HG03095 (cell line): Measurements from ENCODE around the gene SIRT3.

Experiments
- ATAC-seq: cut with Tn5 transposase; IDR thresholded peaks from one replicate; pipeline ENCODE4 v1.9.1; 2021; ENCODE audit warnings: moderate library complexity; ENCODE audit not compliant: unreplicated experiment

Gene SIRT3

GRCh38 chr11:271319-271715 lies 35.2 kb upstream of the SIRT3 start:
- no peak for ATAC-seq

DNA sequence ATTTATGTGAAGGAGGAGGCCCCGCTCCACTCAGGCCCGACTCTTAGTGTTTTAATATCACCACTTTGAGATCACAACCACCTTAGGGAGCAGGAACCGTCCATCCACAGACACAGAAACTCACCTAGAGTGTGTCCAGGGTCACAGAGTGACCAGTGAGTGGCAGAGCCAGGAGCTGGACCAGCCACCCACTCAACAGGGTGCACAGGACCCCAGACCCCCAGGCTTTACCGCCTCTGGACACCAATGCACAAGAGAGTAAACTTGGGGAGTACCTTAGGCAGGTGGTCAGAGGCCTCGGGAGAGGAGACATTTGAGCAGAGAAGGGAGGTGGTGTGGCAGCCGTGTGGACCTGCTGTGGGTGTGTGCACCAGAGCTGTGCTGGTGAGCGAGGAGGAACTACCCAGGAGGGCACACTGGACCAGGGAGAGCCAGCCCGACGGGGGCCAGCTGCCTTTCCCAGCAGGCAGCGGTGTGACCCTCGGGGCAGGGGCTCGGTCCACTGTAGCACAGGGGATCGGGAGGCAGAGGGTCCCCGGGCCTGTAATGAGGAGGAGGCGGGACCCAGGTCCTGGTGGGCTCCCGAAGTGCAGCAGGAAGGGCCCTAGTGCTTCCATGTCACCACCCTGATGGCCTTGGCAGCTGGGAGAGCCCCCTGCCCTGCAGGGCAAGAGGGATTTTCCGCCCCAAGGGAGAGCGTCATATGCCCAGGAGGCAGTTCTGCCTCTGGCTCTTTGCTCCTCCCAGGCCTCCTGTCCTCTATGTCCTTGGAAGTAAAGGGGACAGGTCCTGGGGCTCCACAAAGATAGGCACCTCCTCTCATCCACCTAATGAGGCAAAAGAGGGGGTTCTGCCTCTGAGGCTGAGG lies 34.5 kb upstream of the SIRT3 start:
- ATAC-seq: no peak

DNA sequence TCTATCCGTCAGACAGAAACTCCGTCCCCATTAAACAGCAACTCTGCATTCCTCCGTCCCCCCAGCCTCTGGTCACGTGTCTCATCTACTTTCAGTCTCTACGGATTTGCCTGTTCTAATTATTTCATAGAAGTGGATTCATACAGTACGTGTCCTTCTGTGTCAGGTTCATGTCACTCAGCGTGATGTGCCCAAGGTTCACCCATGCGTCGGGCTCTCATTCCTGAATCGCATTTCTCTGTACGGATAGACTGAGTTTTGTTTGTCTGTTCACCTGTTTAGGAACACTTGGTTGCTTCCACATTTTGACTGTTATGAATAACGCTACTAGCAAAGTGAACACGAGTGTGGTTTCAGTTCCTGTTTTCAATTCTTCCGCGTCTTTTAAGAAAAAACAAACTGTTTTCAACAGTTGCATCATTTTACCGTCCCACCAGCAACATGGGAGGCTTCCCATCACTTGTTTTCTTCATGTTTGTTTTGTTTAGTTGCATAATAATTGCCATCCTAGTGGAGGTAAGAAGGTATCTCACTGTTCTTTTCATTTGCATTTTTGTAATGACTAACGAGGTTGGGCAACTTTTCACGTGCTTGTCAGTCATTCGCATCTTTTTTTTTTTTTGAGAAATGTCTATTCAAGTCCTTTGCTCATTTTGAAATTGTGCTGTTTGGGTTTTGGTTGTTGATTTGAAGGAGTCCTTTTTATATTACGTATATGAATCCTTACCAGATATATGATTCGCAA lies 33.2 kb upstream of the SIRT3 start:
- peak; percentile 67 for ATAC-seq

DNA sequence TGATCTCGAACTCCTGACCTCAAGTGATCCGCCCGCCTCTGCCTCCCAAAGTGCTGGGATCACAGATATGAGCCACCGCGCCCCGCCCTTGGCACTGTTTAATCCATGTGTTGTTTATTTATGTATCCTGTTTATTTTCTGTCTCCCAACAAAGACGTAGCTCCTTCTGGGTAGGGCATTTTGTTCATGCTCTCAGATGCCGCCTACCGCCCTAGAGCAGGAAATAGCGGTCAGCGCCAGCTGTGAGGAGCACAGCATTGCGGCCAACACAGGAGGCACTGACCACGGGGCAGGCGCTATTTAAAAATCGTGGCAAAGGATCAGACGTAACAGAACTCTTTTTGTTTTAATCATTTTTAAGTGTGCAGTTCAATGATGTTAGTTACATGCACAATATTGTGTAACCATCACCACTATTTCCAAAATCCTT lies 32.6 kb upstream of the SIRT3 start:
- ATAC-seq: peak; percentile 31

DNA sequence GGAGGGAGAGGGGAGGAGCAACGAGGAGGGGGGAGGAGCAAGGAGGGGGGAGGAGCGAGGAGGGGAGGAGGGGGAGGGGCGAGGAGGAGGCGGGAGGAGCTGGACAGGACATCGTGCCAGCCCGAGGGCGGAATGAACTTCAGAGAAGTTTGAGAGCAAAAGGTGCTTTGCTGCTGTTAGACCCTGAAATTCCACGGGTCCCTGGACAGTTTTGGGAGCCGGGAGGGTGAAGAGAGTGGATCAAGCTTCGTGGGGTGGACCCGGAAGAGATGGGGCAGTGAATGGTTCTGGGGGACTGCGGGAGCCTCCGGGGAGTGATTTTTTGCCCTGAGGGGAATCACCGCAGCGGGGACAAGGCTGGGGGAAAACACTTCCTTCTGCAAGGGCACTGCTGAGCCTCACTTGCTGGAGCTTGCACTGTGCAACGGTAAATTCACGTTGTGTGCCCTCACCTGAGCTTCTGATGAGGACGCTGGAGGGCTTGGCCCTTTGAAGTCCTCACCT lies 31.4 kb upstream of the SIRT3 start:
- no peak for ATAC-seq

DNA sequence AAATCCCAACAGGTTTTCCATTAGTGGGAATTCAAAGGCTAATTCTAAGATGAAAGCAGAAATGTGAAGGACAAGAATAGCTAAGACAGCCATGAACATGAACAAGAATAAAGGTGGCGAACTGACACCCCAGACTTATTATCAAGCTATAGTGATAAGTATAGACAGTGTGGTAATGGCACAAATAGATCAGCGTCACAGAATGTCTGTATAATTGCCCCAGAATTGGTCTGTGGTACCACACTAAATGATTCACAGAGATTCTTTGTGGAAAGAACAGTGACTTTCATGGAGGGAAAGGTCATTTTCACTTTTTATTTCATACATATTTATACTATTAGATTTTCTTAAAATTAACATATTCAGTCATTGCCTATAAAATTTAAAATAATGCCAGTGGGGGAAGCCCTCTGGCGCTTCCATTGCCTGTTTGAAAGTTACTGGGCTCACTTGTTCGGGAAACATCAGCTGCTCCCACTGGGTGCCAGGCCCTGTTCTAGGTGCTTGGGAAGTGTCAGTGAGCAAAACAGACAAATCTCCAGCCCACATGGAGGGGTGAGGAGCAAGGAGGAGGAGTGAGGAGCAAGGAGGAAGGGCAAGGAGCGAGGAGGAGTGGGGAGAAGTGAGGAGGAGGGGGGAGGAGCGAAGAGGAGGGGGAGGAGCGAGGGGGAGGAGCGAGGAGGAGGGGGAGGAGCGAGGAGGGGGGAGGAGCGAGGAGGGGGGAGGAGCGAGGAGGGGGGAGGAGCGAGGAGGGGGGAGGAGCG lies 30.7 kb upstream of the SIRT3 start:
- ATAC-seq: no peak

- no peak for ATAC-seq
Observed at GRCh38 chr11:261624-262023, 25.5 kb upstream of the SIRT3 start.

DNA sequence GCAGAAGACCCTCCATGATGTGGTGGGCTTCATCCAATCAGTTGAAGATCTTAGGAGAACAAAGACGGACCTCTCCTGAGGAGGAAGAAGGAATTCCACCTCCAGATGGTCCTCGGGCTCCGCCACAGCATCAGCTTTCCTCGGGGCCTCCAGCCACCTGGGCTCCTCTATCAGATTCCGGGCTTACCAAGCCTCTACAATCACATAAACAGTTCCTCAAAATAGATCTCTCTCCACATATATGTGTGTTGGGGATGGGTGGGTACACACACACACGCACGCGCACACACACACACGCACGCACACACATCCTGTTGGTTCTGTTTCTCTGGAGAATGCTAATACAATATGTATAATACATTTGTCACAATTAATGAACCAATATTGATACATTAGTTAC lies 23.3 kb upstream of the SIRT3 start:
- ATAC-seq: no peak

GRCh38 chr11:257766-258493 lies 21.8 kb upstream of the SIRT3 start:
- no peak for ATAC-seq

- ATAC-seq: no peak
Observed at GRCh38 chr11:256952-257737, 21.0 kb upstream of the SIRT3 start.

DNA sequence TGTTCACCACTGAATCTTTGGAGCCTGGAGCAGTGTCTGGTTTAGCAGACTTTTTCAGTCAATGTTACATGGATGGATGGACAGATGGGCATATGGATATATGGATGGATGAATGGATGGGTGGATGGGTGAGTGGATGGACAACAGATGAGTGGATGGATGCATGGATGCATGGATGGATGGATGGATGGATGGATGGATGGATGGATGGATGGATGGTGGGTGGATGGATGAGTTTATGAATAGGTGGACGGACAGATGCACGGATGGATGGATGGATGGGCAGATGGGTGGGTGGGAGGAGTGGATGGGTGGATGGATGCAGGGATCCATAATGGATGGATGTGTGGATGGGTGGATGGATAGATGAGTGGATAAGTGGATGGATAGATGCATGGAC lies 19.7 kb upstream of the SIRT3 start:
- no peak for ATAC-seq

DNA sequence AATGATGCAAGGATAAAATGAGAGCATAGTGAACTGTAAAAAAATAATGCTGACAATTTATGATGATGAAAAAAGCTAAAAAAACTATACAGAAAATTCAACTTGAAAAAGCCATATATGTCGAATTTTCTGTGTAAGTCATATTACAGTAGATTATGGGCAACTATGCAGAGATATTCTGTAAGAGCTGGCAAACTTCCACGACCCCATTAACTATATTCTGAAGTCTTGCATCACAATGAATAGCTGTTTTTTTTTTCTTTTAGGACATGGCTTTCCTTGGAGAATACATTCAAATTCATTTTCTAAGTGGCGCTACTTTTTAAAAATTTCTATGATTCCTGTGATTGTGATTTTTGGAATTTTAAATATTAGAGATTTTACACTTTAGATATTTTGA lies 19.0 kb upstream of the SIRT3 start:
- no peak for ATAC-seq

DNA sequence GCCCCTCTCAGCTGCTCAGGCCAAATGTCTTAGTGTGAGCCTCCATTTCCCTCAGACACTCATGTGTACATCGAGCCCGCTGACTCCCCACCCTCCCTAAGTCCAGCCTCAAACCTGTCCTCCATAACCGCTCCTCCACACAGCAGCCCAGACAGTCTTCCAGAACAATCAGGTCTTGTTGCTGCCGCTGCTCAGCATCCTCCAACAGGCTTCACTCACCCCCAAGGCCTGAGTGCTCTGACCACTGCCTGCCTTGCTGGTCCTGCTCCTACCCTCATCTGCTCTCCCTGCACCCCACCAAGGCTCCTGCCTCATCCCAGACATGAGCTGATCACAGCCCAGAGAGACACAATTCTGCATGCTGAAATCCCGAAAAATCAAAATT lies 17.7 kb upstream of the SIRT3 start:
- no peak for ATAC-seq

GRCh38 chr11:253160-253885 lies 17.2 kb upstream of the SIRT3 start:
- ATAC-seq: no peak

- no peak for ATAC-seq
Observed at GRCh38 chr11:252666-253065, 16.5 kb upstream of the SIRT3 start.

DNA sequence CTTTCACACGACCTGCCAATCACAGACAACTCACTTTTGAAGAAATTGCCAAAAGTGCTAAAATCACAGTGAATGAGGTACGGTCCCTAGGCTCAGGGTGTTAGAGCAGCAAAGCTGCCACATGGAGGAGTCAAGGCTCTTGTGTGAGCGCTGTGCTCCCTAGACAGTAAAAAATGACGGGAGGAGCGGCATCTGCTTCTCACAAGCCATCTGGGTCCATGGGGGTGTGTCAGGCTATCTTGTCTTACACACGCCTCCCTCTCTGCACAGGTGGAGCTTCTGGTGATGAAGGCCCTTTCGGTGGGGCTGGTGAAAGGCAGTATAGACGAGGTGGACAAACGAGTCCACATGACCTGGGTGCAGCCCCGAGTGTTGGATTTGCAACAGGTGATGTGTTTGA lies 15.4 kb upstream of the SIRT3 start:
- no peak for ATAC-seq

DNA sequence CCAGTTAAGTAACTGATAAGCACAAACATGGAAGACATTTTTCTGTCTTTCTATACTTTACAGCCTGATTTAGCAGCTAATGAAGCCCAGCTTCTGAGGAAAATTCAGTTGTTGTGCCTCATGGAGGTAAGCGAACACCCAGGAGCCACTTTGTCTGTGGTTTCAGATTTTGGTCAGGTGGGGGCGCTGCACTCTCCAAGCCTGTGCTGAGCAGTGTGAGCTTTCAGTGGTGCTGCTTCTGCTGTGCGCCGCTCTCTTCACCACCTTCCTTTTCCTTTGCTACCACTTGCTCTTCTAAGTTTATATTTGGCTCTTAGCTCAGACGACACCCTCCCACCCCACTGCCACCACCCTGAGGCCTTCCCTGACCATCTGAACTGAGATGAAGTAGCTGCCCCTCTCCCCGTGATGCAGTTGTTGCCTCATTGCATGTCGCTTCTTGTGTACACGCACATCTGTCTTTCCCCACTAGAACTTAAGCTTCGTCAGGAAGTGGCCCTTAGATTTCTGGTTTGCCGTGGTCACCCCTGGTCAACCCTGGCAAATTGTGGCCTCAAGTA lies 14.7 kb upstream of the SIRT3 start:
- ATAC-seq: no peak

DNA sequence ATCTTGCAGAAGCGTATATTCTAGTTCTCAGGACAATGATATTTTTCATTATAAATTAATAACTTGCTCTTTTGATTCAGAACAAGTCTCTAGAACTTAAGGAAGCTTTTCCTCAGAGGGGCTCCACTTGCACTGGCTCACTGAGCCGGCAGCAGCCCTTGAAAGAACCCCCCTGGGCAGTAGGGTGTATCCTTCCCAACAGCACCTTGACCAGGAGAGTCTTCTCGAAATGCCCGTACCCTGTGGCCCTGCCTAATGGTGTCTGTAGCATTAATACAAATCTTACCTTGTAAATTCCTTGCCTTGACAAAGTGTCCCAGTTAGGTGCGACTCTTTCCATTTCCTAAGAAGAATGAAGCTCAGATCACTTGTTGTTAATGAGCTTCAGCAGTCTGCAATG lies 14.1 kb upstream of the SIRT3 start:
- no peak for ATAC-seq

DNA sequence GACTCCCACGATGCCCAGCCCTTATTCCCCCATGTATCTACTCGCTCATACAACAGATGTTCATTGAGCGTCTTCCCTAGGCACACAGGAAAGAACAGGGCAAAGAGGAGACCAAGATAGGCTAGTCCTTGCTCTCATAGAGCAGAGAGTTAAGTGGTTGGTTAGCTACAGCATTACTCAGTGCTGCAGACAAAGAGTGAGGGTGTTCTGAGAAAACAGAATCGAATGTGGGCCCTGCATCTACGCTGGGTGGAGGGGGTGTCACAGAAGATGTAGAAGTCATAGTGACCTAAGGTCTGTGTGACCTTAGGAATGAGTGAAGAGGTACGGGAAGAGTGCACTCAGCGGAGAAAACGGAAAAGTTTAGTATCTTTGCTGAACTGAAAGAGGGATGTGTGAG lies 12.9 kb upstream of the SIRT3 start:
- no peak for ATAC-seq
